Skin epidermis (tissue), 12 donors: Measurements from ENCODE around the gene EPS8.

Experiments used
- H3K27ac ChIP-seq, 21 experiments: fragments of 200-600 bp; sonication (generic) in 11 of 21; one replicate each; pipeline ENCODE4 v1.5.0; 2020; ENCODE audit warnings: mild to moderate bottlenecking in 3 of 21, inconsistent platforms in 2 of 21, moderate library complexity in 2 of 21
- H3K4me3 ChIP-seq, 7 experiments: fragments of 200-600 bp; sonication (generic) in 2 of 7; one replicate each; pipeline ENCODE4 v1.5.0; 2020; ENCODE audit warnings: inconsistent platforms in 2 of 7, mild to moderate bottlenecking in 2 of 7, moderate library complexity in 1 of 7

Gene EPS8

GRCh38 chr12:15789220-15790171, at the start of gene EPS8:
Gene EPS8 (minus strand): TSS chr12:15789388. CDS start chr12:15682951, 106,437 bp downstream.
- Histone ChIP-seq H3K27ac (peak within 1 kb of the TSS; percentile 20 to 95 (median 87)), H3K4me3 (peak within 1 kb of the TSS; percentile 48 to 85 (median 69))

DNA sequence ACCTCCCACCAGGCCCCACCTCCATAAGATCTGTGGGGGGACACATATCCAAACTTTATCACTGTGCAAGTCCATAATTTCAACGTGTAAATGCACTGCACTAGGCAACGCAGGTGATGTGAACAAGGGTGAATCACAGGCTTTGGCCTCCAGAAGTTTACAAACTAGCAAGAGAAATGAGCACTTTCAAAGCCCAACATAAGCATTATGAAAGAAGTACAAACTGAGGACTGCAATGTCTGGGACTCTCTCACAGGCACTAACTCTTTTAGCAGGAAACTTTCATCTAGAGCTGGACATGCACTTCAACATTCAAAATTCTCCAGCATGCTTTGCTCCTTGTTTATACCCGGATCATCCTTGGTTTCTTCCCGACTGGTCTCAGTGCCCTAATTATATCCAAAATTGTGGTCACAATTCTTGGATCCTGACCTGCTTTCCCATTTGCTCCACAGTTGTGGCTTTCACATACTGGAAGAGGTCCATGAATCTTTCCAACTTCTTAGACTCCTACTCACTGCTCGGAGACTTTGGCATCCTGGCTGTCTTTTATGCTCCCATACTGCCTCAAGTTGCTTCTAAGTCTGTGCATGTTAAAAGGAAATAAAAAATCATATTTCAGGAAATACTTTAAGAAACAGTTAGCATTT, 48.1 kb upstream of the EPS8 start:
- H3K27ac ChIP-seq: peak overlapping the region in 4 of 21 experiments; percentile 6 to 57 (median 52)
- H3K4me3 ChIP-seq: no peak overlapping the region

- no peak overlapping the region for H3K27ac ChIP-seq
- H3K4me3 ChIP-seq: no peak overlapping the region
Measured at GRCh38 chr12:15834575-15834974, 45.4 kb upstream of the EPS8 start.

DNA sequence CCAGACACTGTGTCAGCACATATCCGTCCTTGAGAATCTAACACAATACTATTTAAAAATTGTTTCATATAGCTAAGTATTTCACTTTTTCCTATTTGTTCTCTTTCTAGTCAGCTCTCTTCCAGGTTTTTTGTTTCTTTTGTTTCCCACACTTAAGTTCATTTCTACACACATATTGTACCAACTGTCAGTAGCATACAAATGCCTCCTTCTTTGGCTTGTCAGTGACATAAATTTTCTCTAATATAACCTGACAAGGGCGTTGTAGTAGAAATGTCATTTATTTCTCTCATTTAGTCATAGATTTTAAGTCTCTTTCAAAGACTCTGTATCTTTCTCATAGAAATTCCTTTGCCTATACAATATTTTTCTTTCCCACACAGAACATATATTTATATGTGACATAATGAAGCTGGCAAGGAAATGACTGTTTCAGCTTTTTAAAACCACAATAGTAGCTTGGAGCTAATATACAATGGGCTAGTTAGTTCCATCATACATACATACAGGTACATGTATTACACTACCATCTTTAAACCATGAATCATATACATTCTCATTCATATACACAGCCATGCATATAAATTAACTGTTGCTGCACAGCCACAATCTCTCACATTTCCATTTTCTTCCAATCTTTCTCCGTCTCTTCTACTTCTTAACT, 42.3 kb upstream of the EPS8 start:
- H3K4me3 ChIP-seq: no peak overlapping the region
- peak overlapping the region in 2 of 21 experiments; percentile 36 to 46 for H3K27ac ChIP-seq

DNA sequence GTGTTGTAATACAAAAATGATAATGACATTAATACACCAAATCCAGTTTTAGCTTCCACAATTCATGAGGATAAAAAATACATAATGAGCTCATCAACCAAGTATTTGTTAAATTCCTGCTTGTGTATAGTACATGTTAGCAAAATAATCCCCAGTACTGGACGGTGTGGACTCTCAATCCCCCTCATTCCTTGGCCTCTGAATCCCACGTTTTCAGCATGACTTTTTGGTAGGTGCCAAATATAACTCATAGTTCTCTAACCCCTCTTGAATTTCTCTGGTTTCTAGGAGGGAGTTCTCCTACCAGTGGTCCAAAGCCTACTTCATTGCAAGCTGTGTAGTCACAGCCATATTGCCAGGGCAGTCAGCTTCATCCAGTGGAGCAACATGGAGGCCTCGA, 41.4 kb upstream of the EPS8 start:
- peak overlapping the region in 3 of 21 experiments; percentile 35 to 46 (median 36) for H3K27ac ChIP-seq
- no peak overlapping the region for H3K4me3 ChIP-seq

DNA sequence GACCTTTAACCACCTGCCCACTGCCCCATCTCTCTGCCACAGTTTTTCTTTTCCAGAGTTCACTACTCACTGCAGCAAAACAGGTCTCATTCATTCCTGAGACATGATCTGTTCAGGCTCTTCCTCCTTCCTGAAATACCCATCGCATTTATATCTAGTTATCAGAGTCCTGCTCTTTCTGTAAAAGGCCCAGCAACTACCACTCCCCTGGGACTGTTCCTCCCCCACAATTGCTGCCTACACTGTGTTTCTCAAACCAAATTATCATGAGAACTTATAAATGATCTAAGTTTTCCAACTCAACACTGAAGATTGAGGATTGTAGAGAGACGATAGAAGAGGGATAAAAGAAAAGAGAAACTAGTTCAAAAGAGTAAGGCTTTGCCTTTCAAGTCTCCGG, 40.8 kb upstream of the EPS8 start:
- peak overlapping the region in 2 of 21 experiments; percentile 35 to 36 for H3K27ac ChIP-seq
- no peak overlapping the region for H3K4me3 ChIP-seq

- no peak overlapping the region for H3K4me3 ChIP-seq
- H3K27ac ChIP-seq: no peak overlapping the region
Measured at GRCh38 chr12:15829255-15829654, 40.1 kb upstream of the EPS8 start.

GRCh38 chr12:15827136-15827535, 37.9 kb upstream of the EPS8 start:
- H3K27ac ChIP-seq: no peak overlapping the region
- H3K4me3 ChIP-seq: no peak overlapping the region

DNA sequence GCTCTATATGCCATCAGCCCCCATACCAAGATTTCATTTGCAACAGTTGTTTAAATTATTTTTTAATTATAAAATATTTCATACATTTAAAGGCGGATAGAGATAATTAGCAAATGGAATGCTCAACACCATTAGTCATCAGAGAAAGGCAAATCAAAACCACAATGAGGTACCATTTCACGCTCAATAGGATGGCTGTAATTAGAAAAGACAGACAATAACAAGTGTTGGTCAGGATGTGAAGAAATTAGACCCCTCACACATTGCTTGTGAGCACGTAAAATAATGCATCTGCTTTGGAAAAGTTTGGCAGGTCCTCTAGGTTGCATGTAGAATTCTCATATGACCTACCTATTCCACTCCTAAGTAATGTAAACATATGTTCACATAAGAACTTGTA, 35.3 kb upstream of the EPS8 start:
- Histone ChIP-seq H3K4me3 (no peak overlapping the region), H3K27ac (no peak overlapping the region)

DNA sequence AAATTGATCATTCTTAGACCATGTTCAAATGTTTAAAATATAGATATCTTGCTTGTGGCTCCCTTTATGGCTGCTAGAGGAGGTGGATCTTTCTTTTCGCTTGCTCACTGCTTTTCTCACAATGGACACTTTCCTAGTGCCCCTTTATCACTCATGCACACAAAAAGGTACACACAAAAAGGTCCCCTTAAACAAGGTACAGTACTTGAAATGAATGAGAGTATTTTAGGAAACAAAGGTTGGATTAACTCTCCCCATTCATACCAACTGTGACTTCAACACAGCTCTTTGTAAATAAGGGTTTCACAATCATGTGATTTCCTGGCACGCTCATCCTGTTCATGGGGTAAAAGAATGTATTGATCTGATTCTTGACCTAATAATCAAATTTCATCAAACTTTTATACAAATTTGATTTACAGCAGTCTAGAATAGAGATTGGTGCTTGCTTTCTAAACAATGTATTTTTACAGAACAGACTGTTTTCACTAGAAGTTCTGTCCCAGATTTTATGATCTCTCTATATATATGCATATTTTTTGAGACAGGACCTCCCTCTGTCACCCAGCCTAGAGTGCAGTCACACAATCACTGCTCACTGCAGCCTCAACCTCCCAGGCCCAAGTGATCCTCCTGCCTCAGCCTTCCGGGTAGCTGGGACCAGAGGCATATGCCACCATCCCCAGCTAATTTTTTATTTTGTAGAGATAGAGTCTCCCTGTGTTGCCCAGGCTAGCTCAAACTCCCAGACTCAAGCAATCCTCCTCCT, 34.4 kb upstream of the EPS8 start:
- no peak overlapping the region for H3K27ac ChIP-seq
- no peak overlapping the region for H3K4me3 ChIP-seq

- H3K4me3 ChIP-seq: no peak overlapping the region
- no peak overlapping the region for H3K27ac ChIP-seq
Measured at GRCh38 chr12:15819644-15820437, 30.7 kb upstream of the EPS8 start.

DNA sequence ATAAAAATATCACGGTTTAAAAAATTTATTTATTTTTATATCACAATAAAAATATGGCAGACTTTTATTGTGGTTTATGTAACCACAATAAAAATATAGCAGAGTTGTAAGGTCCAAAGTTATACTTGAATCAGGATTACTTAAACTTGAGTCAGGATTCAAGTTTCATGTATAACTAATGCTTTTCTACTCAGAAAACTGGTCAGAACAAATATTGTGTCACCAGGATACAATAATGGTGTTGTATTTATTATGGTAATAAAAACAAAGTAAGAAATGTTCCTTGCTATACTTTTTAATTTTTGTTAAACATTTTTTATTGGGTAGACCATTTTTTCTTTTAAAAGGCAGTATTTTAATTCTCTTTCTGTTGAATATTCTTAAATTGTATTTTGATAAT, 29.2 kb upstream of the EPS8 start:
- no peak overlapping the region for H3K4me3 ChIP-seq
- H3K27ac ChIP-seq: no peak overlapping the region

DNA sequence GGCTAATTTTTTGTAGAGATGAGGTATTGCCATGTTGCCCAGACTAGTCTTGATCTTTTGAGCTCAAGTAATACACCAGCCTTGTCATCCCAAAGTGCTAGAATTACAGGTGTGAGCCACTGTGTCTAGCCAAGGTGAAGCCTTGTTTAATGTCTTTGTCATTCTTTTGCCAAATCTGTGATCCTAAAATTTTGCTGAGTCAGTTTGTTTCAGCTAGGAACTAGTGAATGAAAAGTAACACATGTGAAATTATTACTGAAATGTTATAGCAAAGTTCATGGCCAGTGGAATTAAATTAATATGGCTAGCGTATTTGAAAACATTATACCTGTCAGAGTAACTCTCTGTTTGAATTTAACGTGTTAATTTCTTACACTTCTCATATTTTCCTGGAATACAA, 26.5 kb upstream of the EPS8 start:
- H3K27ac ChIP-seq: no peak overlapping the region
- no peak overlapping the region for H3K4me3 ChIP-seq

DNA sequence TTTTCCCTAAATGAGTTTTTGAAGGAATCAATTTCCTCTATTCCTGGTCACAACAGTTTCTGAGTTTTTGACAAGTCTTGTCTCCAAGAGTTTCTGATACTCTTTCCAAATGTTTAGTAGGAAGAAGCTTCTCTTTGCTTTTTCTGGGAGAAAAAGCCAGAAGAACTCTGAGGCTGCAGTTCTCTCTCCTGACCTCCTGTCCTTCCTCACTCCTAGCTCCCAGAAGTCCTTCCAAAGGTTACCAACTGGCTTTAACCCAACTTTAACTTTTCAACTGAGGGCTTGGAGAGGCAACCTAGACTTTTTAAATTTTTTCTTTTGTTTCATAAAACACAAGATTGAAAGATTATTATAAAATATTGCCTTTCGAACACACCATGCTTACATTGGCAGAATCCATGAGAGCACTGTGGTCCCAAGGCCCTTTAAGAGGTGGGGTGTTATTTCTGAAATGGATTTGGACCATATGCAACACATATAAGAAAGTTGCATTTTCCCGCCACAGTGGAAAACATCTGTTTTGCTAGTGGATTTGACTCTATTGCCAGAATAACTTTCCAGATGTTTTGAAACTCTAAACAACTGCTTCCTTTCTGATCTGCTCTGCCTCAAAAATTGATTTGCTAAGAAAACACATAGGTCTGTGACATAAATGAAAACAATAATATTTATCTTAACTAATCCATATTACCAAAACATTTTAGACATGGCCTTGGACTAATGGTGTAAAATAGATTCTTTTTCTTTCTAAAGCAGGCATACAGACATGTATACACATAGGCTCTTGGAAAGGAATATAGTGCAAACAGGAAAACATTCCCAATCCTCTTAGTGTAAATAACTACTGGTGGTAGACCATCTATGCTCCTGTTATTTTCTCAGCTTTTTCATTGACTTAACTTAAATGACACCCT, 22.3 kb upstream of the EPS8 start:
- H3K27ac ChIP-seq: peak overlapping the region in 3 of 21 experiments; percentile 42 to 57 (median 53)
- H3K4me3 ChIP-seq: no peak overlapping the region

DNA sequence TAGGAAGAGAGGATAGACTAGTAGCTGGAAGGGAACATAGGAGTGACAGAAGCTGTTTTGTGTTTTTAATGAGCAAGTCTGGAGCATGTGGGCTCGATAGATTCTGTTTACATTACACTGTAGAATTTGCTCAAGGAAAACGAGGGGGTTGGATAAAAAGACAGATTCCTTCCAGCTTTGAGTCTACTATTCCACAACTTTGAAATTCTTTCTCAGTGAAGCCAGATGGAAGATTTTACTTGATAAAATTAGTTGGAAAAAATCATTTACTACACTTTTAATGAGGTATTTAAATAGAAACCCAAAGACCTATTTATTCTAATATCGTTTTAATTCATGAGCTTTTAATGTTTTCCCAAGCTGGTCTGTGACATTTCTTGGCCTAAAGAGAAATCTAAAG, 19.5 kb upstream of the EPS8 start:
- no peak overlapping the region for H3K27ac ChIP-seq
- no peak overlapping the region for H3K4me3 ChIP-seq

GRCh38 chr12:15808250-15808649, 19.1 kb upstream of the EPS8 start:
- Histone ChIP-seq H3K4me3 (no peak overlapping the region), H3K27ac (no peak overlapping the region)

DNA sequence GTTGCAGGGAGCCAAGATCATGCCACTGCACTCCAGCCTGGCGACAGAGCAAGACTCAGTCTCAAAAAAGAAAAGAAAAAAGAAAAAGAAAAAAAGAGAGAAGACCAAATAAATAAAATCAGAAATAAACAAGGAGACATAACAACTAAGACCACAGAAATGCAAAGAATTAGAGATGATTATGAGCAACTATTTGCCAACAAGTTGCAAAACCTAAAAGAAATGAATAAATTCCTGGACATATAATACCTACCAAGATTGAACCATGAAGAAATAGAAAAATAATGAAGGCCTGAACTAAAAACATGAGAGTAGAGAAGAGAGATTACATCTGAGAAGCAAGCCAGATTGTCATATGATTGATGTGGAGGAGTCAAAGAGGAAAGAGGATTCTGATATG, 17.6 kb upstream of the EPS8 start:
- no peak overlapping the region for H3K27ac ChIP-seq
- H3K4me3 ChIP-seq: no peak overlapping the region
